Caco-2 (cell line): ENCODE data around the gene LRRC59. TPM values are rescaled to one million over a fixed set of nuclear protein-coding genes. Genes with fewer than 3 reads are reported as not detected.

Experiments used
- BruUV-seq: library from RNA; stranded (reverse); fragments of 400-500 nt; replicated peaks from 2 replicates; lab custom pipeline; 2021; lab: Mats Ljungman, UMichigan
- CTCF ChIA-PET: fragments of 300-600 bp; sonication (Branson Sonifier 250); formaldehyde crosslinking; loops from one replicate; lab custom pipeline; 2022; ENCODE audit warnings: antibody characterized with exemption; lab: Charles Lee
- POLR2A ChIA-PET: fragments of 300-600 bp; sonication (Branson Sonifier 250); formaldehyde crosslinking; loops from one replicate; lab custom pipeline; 2022; ENCODE audit warnings: antibody characterized with exemption; lab: Charles Lee
- DNase-seq, 2 experiments: peaks; one replicate each; pipeline versions ENCODE4 v3.0.0 to v3.0.0-alpha.2; 2020 to 2022
- H3K27me3 ChIP-seq: replicated peaks from 2 replicates; pipeline ENCODE4 v1.6.0; 2011; ENCODE audit warnings: low read length; ENCODE audit not compliant: control insufficient read depth, insufficient read depth
- H3K36me3 ChIP-seq: 2 replicates; pipeline ENCODE4 v1.5.1; 2011; ENCODE audit warnings: low read length; ENCODE audit not compliant: control insufficient read depth, insufficient read depth
- H3K4me1 ChIP-seq: fragments of 250-450 bp; sonication (Bioruptor Pico); 2 replicates; pipeline ENCODE4 v1.5.1; 2020; ENCODE audit warnings: mild to moderate bottlenecking
- H3K4me3 ChIP-seq: 2 replicates; pipeline ENCODE4 v1.5.1; 2011; ENCODE audit warnings: low read depth, mild to moderate bottlenecking, control low read depth, low read length
- H3K9me3 ChIP-seq: fragments of 250-450 bp; sonication (Bioruptor Pico); 2 replicates; pipeline ENCODE4 v1.5.1; 2020; ENCODE audit warnings: mild to moderate bottlenecking, moderate library complexity
- H3K27ac Mint-ChIP-seq: one replicate; pipeline ENCODE4 v1.8.0; 2022; ENCODE audit warnings: mixed read lengths; ENCODE audit not compliant: unreplicated experiment
- H3K27me3 Mint-ChIP-seq: one replicate; pipeline ENCODE4 v1.8.0; 2022; ENCODE audit warnings: mixed read lengths; ENCODE audit not compliant: insufficient read depth, unreplicated experiment
- H3K36me3 Mint-ChIP-seq: one replicate; pipeline ENCODE4 v1.8.0; 2022; ENCODE audit warnings: mild to moderate bottlenecking, mixed read lengths; ENCODE audit not compliant: insufficient read depth, unreplicated experiment
- H3K4me1 Mint-ChIP-seq: one replicate; pipeline ENCODE4 v1.8.0; 2022; ENCODE audit warnings: low read depth, mixed read lengths; ENCODE audit not compliant: unreplicated experiment
- H3K4me3 Mint-ChIP-seq: one replicate; pipeline ENCODE4 v1.8.0; 2022; ENCODE audit warnings: mild to moderate bottlenecking, moderate library complexity, mixed read lengths; ENCODE audit not compliant: unreplicated experiment
- H3K9me3 Mint-ChIP-seq: one replicate; pipeline ENCODE4 v1.8.0; 2022; ENCODE audit warnings: mixed read lengths; ENCODE audit not compliant: unreplicated experiment
- intact Hi-C: fragments of 100-400 bp; cut with micrococcal nuclease; formaldehyde crosslinking; loops from one replicate; pipeline ENCODE4 v1.10.0; 2022; ENCODE audit not compliant: unreplicated experiment
- total RNA-seq: library from RNA; stranded (reverse); gene quantifications from 2 replicates; pipeline ENCODE4 v1.2.3, GENCODE V29; 2022
- TF ChIP-seq, protein P1 (sequence below), 2 experiments: fragments of 200-600 bp in 1 of 2; IDR thresholded peaks; 1 replicate in 1 of 2; 2 replicates in 1 of 2; pipeline versions ENCODE4 v1.5.1 to v1.8.0; 2011 to 2022; ENCODE audit warnings: antibody characterized with exemption in 1 of 2, control low read depth in 1 of 2, inconsistent platforms in 1 of 2, low read depth in 1 of 2, low read length in 1 of 2, mild to moderate bottlenecking in 1 of 2, moderate library complexity in 1 of 2; ENCODE audit not compliant: insufficient read depth in 1 of 2, severe bottlenecking in 1 of 2, unreplicated experiment in 1 of 2

LRRC59 gene
- total RNA-seq, 1 experiment from 2014 or later: 324 TPM

DNA sequence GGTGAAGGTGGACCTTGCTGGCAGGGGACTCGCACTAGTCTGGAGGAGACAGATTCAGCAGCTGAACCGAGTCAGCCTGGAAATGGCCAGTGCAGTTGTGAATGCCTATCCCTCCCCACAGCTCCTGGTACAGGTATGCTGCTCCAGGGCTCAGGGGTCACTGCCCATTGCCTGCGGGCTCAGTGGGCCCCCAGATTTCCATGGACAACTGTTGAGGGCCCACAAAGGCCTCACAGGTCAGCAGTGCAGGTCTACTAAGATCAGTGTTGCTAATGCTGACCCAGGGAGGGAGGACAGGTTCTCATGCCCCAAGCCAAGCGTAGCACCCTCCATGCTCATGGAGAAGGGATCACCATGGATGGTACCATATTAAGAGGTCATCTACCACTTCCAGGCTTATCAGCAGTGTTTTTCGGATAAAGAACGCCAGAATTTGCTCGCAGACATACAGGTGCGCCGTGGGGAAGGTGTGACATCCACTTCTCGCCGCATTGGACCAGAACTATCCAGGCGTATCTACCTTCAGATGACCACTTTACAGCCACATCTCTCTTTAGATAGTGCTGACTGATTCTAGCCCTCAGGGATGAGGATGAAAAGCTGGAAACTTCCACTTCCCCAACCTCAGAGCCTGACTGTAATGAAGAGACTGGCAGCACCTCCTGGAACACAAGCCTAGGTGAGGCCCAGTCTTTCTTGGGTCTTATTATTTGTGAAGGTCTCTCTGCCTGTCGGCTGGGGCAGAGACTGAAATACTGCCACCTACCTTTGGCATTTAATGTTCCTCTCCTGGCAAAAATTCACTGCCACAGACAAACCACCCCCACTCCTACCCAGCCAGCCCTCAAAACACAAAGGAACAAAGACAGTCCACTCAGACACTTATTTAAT lies 16.7 kb downstream of the LRRC59 start:
- TF ChIP-seq, protein P1, sequence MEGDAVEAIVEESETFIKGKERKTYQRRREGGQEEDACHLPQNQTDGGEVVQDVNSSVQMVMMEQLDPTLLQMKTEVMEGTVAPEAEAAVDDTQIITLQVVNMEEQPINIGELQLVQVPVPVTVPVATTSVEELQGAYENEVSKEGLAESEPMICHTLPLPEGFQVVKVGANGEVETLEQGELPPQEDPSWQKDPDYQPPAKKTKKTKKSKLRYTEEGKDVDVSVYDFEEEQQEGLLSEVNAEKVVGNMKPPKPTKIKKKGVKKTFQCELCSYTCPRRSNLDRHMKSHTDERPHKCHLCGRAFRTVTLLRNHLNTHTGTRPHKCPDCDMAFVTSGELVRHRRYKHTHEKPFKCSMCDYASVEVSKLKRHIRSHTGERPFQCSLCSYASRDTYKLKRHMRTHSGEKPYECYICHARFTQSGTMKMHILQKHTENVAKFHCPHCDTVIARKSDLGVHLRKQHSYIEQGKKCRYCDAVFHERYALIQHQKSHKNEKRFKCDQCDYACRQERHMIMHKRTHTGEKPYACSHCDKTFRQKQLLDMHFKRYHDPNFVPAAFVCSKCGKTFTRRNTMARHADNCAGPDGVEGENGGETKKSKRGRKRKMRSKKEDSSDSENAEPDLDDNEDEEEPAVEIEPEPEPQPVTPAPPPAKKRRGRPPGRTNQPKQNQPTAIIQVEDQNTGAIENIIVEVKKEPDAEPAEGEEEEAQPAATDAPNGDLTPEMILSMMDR (IDR thresholded peaks at IDR 0.05; ENCODE audit: insufficient read depth in 1 of 2, low read depth in 1 of 2, low read length in 1 of 2, severe bottlenecking in 1 of 2, unreplicated experiment in 1 of 2): peak; percentile 22 to 37
- Histone ChIP-seq H3K9me3 (no peaks in the 10 kb centered on the region), H3K4me1 (no peaks in the 10 kb centered on the region), H3K4me3 (no peak overlapping the region), H3K36me3 (peaks cover 9% of the 10 kb centered on the region), H3K27me3 (no peaks in the 10 kb centered on the region)
- no peak for DNase-seq
- ChIA-PET POLR2A (interaction anchor here (0.5 to 1.5 kb wide), 3 partner anchors 17 to 115 kb away, joined by 3 to 7 read pairs (median 4); partner anchors contain the start of gene LRRC59), CTCF (interaction anchor here (0.6 to 3.5 kb wide), 7 partner anchors 15 to 519 kb away, joined by 3 to 17 read pairs (median 5); partner anchors contain the start of gene LRRC59)
- Mint-ChIP-seq H3K27ac (no peak overlapping the region), H3K9me3 (no peaks in the 10 kb centered on the region), H3K4me1 (no peaks in the 10 kb centered on the region), H3K4me3 (no peak overlapping the region), H3K27me3 (no peaks in the 10 kb centered on the region), H3K36me3 (peaks cover 77% of the 10 kb centered on the region)
- BruUV-seq: no TSS peak
- intact Hi-C loops: no loop called here

DNA sequence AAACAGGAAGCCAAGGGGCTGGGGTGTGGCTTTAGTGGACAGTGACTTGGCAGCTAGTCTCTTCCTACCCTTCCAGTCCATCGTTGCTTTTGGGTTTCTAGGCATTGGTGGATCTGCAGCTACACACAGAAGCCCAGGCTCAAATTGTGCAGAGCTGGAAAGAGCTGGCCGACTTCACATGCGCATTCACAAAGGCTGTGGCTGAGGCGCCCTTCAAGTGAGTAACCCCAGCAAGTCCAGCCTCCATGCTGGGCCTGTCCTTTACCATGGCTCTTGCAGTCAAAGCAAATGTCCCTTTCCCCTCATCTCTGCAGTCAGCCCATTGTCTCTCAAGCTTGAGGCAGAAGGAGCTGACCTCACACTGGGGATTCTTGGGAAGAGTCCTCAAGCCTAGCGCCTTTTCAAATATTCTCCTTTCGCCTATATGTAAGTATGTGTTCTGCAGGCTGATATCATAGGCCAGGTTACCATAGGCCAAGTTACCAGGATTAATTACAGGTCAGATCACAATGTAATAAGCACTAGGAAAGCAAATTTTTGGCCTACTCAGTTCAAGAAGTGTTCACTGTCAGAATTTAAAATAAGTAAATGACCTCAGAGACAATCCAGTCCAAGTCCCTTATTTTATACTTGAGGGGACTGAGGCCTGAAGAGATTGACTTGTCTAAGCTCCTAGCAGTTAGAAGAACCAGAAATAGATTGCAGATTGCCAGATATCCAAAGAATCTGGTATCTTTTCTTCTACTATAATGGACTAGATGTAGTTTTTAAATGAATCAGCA lies 17.8 kb downstream of the LRRC59 start:
- TF ChIP-seq, protein P1 (IDR thresholded peaks at IDR 0.05; ENCODE audit: insufficient read depth in 1 of 2, low read depth in 1 of 2, low read length in 1 of 2, severe bottlenecking in 1 of 2, unreplicated experiment in 1 of 2): no peak
- Histone ChIP-seq H3K36me3 (peaks cover 7% of the 10 kb centered on the region), H3K27me3 (no peaks in the 10 kb centered on the region), H3K9me3 (no peaks in the 10 kb centered on the region), H3K4me3 (no peak overlapping the region), H3K4me1 (no peaks in the 10 kb centered on the region)
- H3K4me1 Mint-ChIP-seq: no peaks in the 10 kb centered on the region
- no peak for DNase-seq
- ChIA-PET CTCF (interaction anchor here (1.1 to 3.5 kb wide), 5 partner anchors 13 to 179 kb away, joined by 3 to 17 read pairs (median 5); partner anchors contain the start of genes COL1A1 and LRRC59), POLR2A (interaction anchor here (0.5 to 1.5 kb wide), 4 partner anchors 17 to 116 kb away, joined by 3 to 7 read pairs (median 4); partner anchors contain the start of gene LRRC59)
- H3K27ac Mint-ChIP-seq: no peak overlapping the region
- H3K9me3 Mint-ChIP-seq: no peaks in the 10 kb centered on the region
- H3K27me3 Mint-ChIP-seq: no peaks in the 10 kb centered on the region
- H3K36me3 Mint-ChIP-seq: peaks cover 67% of the 10 kb centered on the region
- H3K4me3 Mint-ChIP-seq: no peak overlapping the region
- no TSS peak for BruUV-seq
- intact Hi-C loops: no loop called here
